Adrenal gland (tissue), 12 donors: Measurements from ENCODE around the gene ANKRD66. TPM values are rescaled to one million over a fixed set of nuclear protein-coding genes. Genes with fewer than 3 reads are reported as not detected.

Source experiments
- DNase-seq, 7 donors: peaks; one replicate each; pipeline ENCODE4 v3.0.0-alpha.2; 2019 to 2020
- H3K27ac ChIP-seq, 5 donors: fragments of 200-600 bp; sonication (generic) in 4 of 5; 1 replicate in 3 of 5; 2 replicates in 2 of 5; pipeline versions ENCODE4 v1.5.1 to v1.8.0; 2016 to 2020; ENCODE audit warnings: mild to moderate bottlenecking in 1 of 5
- H3K27me3 ChIP-seq: fragments of 200-600 bp; 2 replicates; pipeline ENCODE4 v1.8.0; 2021
- H3K36me3 ChIP-seq, 2 donors: fragments of 200-600 bp; replicated peaks in 1 of 2; 1 replicate in 1 of 2; 2 replicates in 1 of 2; pipeline versions ENCODE4 v1.5.1 to v1.8.0; 2018 to 2022
- H3K4me1 ChIP-seq, 2 donors: fragments of 200-600 bp; replicated peaks in 1 of 2; 1 replicate in 1 of 2; 2 replicates in 1 of 2; pipeline versions ENCODE4 v1.5.1 to v1.8.0; 2018 to 2021
- H3K4me3 ChIP-seq, 4 donors: fragments of 200-600 bp; sonication (generic) in 3 of 4; one replicate each; pipeline ENCODE4 v1.5.1; 2016 to 2018
- H3K9me3 ChIP-seq, 3 donors: fragments of 200-600 bp; sonication (generic) in 1 of 3; replicated peaks in 1 of 3; 1 replicate in 2 of 3; 2 replicates in 1 of 3; pipeline versions ENCODE4 v1.5.1 to v1.8.0; 2016 to 2021
- CTCF ChIP-seq, 6 experiments: fragments of 450-650 bp in 4 of 6; fragments of 200-600 bp in 2 of 6; sonication (generic) in 1 of 6; IDR thresholded peaks; 1 replicate in 5 of 6; 2 replicates in 1 of 6; pipeline versions ENCODE4 v1.5.1 to v1.8.0; 2016 to 2021; ENCODE audit warnings: antibody characterized with exemption in 6 of 6, mild to moderate bottlenecking in 2 of 6, moderate library complexity in 1 of 6
- POLR2A ChIP-seq, 2 donors: fragments of 450-650 bp; IDR thresholded peaks; one replicate each; pipeline ENCODE4 v1.6.1; 2017; ENCODE audit warnings: antibody characterized with exemption in 2 of 2, mild to moderate bottlenecking in 2 of 2, moderate library complexity in 1 of 2
- WGBS, 4 donors: extraction: QIAGEN DNeasy Blood & Tissue Kit in 2 of 4; methylation state at CpG; one replicate each; pipeline versions ENCODE4 v1.1.5 to v1.1.7; 2013 to 2017; 5-methylcytosine and 5-hydroxymethylcytosine counted together
- intact Hi-C, 2 donors: fragments of 100-400 bp; cut with DNase I; formaldehyde crosslinking; loops; one replicate each; pipeline versions ENCODE4 v1.14.1 to v1.15.0; 2022 to 2023
- polyA plus RNA-seq, 3 donors: library from polyadenylated mRNA; stranded (reverse); fragments of 200-250 nt in 2 of 3; fragments of 350-450 nt in 1 of 3; fragmentation: Illumina TruSeq in 1 of 3; extraction: RNeasy Lipid Tissue Mini Kit (QIAGEN cat#74804) in 1 of 3; gene quantifications; one replicate each; pipeline ENCODE4 v1.2.3, GENCODE V29; 2013 to 2014
- total RNA-seq, 9 donors: library from RNA; depleted of rRNA in 4 of 9; stranded (reverse); fragments of >200 nt in 4 of 9; fragments of 120-200 nt in 1 of 9; fragmentation: NEBNext Ultra II Directional in 1 of 9; extraction: Animal tissue kit (Norgen Biotek cat#: 25700) in 1 of 9; gene quantifications; one replicate each; pipeline versions ENCODE4 v1.1.0 to v1.2.4, GENCODE V29; 2013 to 2023
- donor health status: healthy with polysubstance abuse.
- donor health status: Bipolar disorder and iron deficiency.
- donor health status: DM: yes; HTN: yes; CAD: no.
- donor health status: DM: no; HTN: no; CAD: no.
- donor health status: DM: no; HTN: no; CAD: no.
- donor health status: DM: yes; HTN: yes; CAD: no.

Gene ANKRD66
- total and polyA plus RNA-seq, 12 donors, result not detected

GRCh38 chr6:46787871-46788540, 41.3 kb downstream of the ANKRD66 start:
- Histone ChIP-seq H3K27ac (no peak overlapping the region), H3K9me3 (no peaks in the 10 kb centered on the region), H3K4me1 (no peaks in the 10 kb centered on the region), H3K4me3 (no peak overlapping the region), H3K27me3 (no peaks in the 10 kb centered on the region), H3K36me3 (no peaks in the 10 kb centered on the region)
- WGBS, 4 donors, result 89 to 93% (median 90%) methylated on average over 5 of the region's 5 CpGs
- no peak for TF ChIP-seq CTCF (IDR thresholded peaks at IDR 0.05)
- TF ChIP-seq POLR2A (IDR thresholded peaks at IDR 0.05), result no peak
- no peak for DNase-seq
- intact Hi-C loops, result no loop called here

- DNase-seq, result no peak
- Histone ChIP-seq H3K36me3 (no peaks in the 10 kb centered on the region), H3K4me1 (no peaks in the 10 kb centered on the region), H3K27me3 (no peaks in the 10 kb centered on the region), H3K4me3 (no peak overlapping the region), H3K9me3 (no peaks in the 10 kb centered on the region), H3K27ac (no peak overlapping the region)
- 85 to 92% (median 88%) methylated on average over 3 of the region's 3 CpGs for WGBS, 4 donors
- TF ChIP-seq CTCF (IDR thresholded peaks at IDR 0.05), result no peak
- intact Hi-C loops, result no loop called here
Observed at GRCh38 chr6:46788791-46789190, 42.1 kb downstream of the ANKRD66 start.

GRCh38 chr6:46789434-46790354, 43.0 kb downstream of the ANKRD66 start:
- no peak overlapping the region for H3K27ac ChIP-seq
- WGBS, 4 donors, result 64 to 85% (median 75%) methylated on average over 4 of the region's 4 CpGs
- TF ChIP-seq POLR2A (IDR thresholded peaks at IDR 0.05), result no peak
- TF ChIP-seq CTCF (IDR thresholded peaks at IDR 0.05), result no peak
- H3K4me1 ChIP-seq, result no peaks in the 10 kb centered on the region
- no peak overlapping the region for H3K4me3 ChIP-seq
- intact Hi-C loops, result no loop called here
- no peaks in the 10 kb centered on the region for H3K27me3 ChIP-seq
- DNase-seq, result no peak
- no peaks in the 10 kb centered on the region for H3K9me3 ChIP-seq
- H3K36me3 ChIP-seq, result no peaks in the 10 kb centered on the region

DNA sequence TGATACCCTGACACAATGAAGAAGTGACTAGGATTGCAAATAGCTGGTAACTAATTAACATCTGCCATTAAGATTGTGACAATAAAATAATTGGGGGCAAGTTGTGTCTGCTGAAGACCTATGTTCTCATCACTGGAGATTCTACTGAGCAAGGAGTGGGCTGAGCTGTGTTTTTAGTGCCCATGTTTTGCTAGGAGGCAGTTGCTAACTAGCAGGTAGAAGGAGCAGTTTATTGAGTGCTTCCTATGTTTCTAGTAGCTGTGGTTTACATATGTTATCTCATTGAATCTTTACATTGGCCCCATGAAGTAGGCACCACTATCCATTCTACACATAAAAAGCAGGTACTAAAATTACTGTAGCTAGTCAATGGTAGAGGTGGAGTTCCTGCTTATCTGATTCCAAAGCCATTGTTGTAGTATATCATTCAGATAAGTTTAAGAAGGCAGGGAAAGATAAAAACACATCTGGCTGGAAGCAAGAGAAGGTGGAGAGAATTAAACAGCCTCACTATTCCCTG, 43.7 kb downstream of the ANKRD66 start:
- Histone ChIP-seq H3K27ac (no peak overlapping the region), H3K4me3 (no peak overlapping the region), H3K4me1 (no peaks in the 10 kb centered on the region), H3K36me3 (no peaks in the 10 kb centered on the region), H3K27me3 (no peaks in the 10 kb centered on the region), H3K9me3 (no peaks in the 10 kb centered on the region)
- intact Hi-C loops, result no loop called here
- DNase-seq, result no peak
- TF ChIP-seq CTCF (IDR thresholded peaks at IDR 0.05), result no peak
